ENCODE results near the gene RTKN. TPM values are rescaled to one million over a fixed set of nuclear protein-coding genes. Genes with fewer than 3 reads are reported as not detected.

RTKN gene
- polyA plus RNA-seq, 2 of the 4 experiments (the other 2 are of a cell fraction) = 15.1 to 20.1 TPM

GRCh38 chr2:74420006-74420405 is 21.7 kb downstream of the RTKN start:
- ChIA-PET POLR2A (interaction anchor here (0.7 to 1.4 kb wide), 2 partner anchors 20 to 591 kb away, joined by 4 to 9 read pairs; no protein-coding TSS in a partner anchor), CTCF (interaction anchor here (1.5 kb wide), 1 partner anchor 31 kb away, joined by 3 read pairs; no protein-coding TSS in a partner anchor)
- TF ChIP-seq ZC3H11A (IDR thresholded peaks at IDR 0.05) (no peak), RFX5 (IDR thresholded peaks at IDR 0.05) (no peak), SMC3 (IDR thresholded peaks at IDR 0.05) (no peak), CBX2 (IDR thresholded peaks at IDR 0.05; ENCODE audit: borderline replicate concordance, low read depth) (no peak), ELK1 (IDR thresholded peaks at IDR 0.05; ENCODE audit: low read depth, low read length) (no peak), MAZ (IDR thresholded peaks at IDR 0.05; ENCODE audit: borderline replicate concordance, low read depth, low read length) (no peak), CHD2 (IDR thresholded peaks at IDR 0.05; ENCODE audit: low read length, partially characterized antibody) (no peak)
- H3K27ac ChIP-seq = no peak overlapping the region
- ATAC-seq = no peak
- no peak for FAIRE-seq
- no peak overlapping the region for H3K4me3 ChIP-seq
- 88% methylated on average over 2 of the region's 2 CpGs for WGBS (ENCODE audit: missing lambda C conversion rate)
- DNase-seq (ENCODE audit: low read depth in 1 of 2, low spot score in 1 of 2) = no peak
- no peak overlapping the region; the same call in 2 of the 3 replicates for H3K4me2 ChIP-seq
- H3K9me3 ChIP-seq = no peaks in the 10 kb centered on the region
- peaks cover 6% of the 10 kb centered on the region; the same call in 1 of the 3 replicates for H3K4me1 ChIP-seq

GRCh38 chr2:74419345-74419744 is 22.4 kb downstream of the RTKN start:
- H3K9me3 ChIP-seq = no peaks in the 10 kb centered on the region
- TF ChIP-seq EP300 (IDR thresholded peaks at IDR 0.05) (no peak), HEYL (CRISPR knock-in tag; IDR thresholded peaks at IDR 0.05) (no peak), MAZ (IDR thresholded peaks at IDR 0.05; ENCODE audit: borderline replicate concordance, low read depth, low read length) (no peak), POLR2A (IDR thresholded peaks at IDR 0.05; ENCODE audit: low read length) (no peak), HOXB13 (CRISPR knock-in tag; IDR thresholded peaks at IDR 0.05; ENCODE audit: low read depth) (no peak), EHF (CRISPR knock-in tag; IDR thresholded peaks at IDR 0.05) (no peak), HDAC2 (IDR thresholded peaks at IDR 0.05) (no peak), RNF2 (IDR thresholded peaks at IDR 0.05; ENCODE audit: borderline replicate concordance, low read depth) (no peak), BHLHE40 (IDR thresholded peaks at IDR 0.05; ENCODE audit: low read depth, low read length) (no peak), RFX5 (IDR thresholded peaks at IDR 0.05) (no peak), FOSL2 (IDR thresholded peaks at IDR 0.05) (no peak), FOSL2 (CRISPR knock-in tag; IDR thresholded peaks at IDR 0.05) (no peak), JUN (IDR thresholded peaks at IDR 0.05) (no peak), HOXB5 (CRISPR knock-in tag; IDR thresholded peaks at IDR 0.05) (no peak), PBX3 (IDR thresholded peaks at IDR 0.05) (no peak)
- peaks cover 6% of the 10 kb centered on the region; the same call in 1 of the 3 replicates for H3K4me1 ChIP-seq
- ATAC-seq (no peak), FAIRE-seq (no peak), DNase-seq (ENCODE audit: low read depth in 1 of 2, low spot score in 1 of 2) (no peak)
- POLR2A ChIA-PET = no interaction called here
- WGBS (ENCODE audit: missing lambda C conversion rate) = 87% methylated on average over 1 of the region's 1 CpG
- no peak overlapping the region for H3K27ac ChIP-seq
- H3K4me2 ChIP-seq = no peak overlapping the region
- H3K4me3 ChIP-seq = no peak overlapping the region
- CTCF ChIA-PET = interaction anchor here (1.2 to 1.7 kb wide), 2 partner anchors 10 to 19 kb away, joined by 3 to 5 read pairs; no protein-coding TSS in a partner anchor

GRCh38 chr2:74418312-74418711 is 23.4 kb downstream of the RTKN start:
- ChIA-PET CTCF (interaction anchor here (0.6 to 1.7 kb wide), 3 partner anchors 9 to 36 kb away, joined by 3 to 5 read pairs (median 3); no protein-coding TSS in a partner anchor), POLR2A (no interaction called here)
- FAIRE-seq (no peak), DNase-seq (ENCODE audit: low read depth in 1 of 2, low spot score in 1 of 2) (no peak), ATAC-seq (no peak)
- 88% methylated on average over 27 of the region's 27 CpGs for WGBS (ENCODE audit: missing lambda C conversion rate)
- Histone ChIP-seq H3K4me2 (no peak overlapping the region), H3K4me1 (peaks cover 6% of the 10 kb centered on the region; the same call in 1 of the 3 replicates), H3K27ac (no peak overlapping the region), H3K4me3 (no peak overlapping the region), H3K9me3 (no peaks in the 10 kb centered on the region)
- no peak for TF ChIP-seq POLR2A (IDR thresholded peaks at IDR 0.05; ENCODE audit: low read length)

GRCh38 chr2:74417763-74418162 is 24.0 kb downstream of the RTKN start:
- Histone ChIP-seq H3K4me1 (peaks cover 6% of the 10 kb centered on the region; the same call in 1 of the 3 replicates), H3K9me3 (no peaks in the 10 kb centered on the region), H3K4me3 (no peak overlapping the region), H3K4me2 (no peak overlapping the region), H3K27ac (no peak overlapping the region)
- WGBS (ENCODE audit: missing lambda C conversion rate) = 91% methylated on average over 5 of the region's 6 CpGs
- ChIA-PET CTCF (interaction anchor here (1.7 kb wide), 1 partner anchor 17 kb away, joined by 5 read pairs; no protein-coding TSS in a partner anchor), POLR2A (no interaction called here)
- no peak for ATAC-seq
- no peak for FAIRE-seq
- DNase-seq (ENCODE audit: low read depth in 1 of 2, low spot score in 1 of 2) = no peak
- TF ChIP-seq ATOH8 (CRISPR knock-in tag; IDR thresholded peaks at IDR 0.05; ENCODE audit: low read depth) = no peak
- no peak for TF ChIP-seq JUNB (IDR thresholded peaks at IDR 0.05)
- no peak for TF ChIP-seq ZC3H11A (IDR thresholded peaks at IDR 0.05)
- no peak for TF ChIP-seq EP300 (IDR thresholded peaks at IDR 0.05)
- no peak for TF ChIP-seq GATA3 (IDR thresholded peaks at IDR 0.05; ENCODE audit: borderline replicate concordance)
- no peak for TF ChIP-seq RNF2 (IDR thresholded peaks at IDR 0.05; ENCODE audit: borderline replicate concordance, low read depth)
- no peak for TF ChIP-seq HMGXB4 (CRISPR knock-in tag; IDR thresholded peaks at IDR 0.05; ENCODE audit: borderline replicate concordance)
- no peak for TF ChIP-seq HOXB5 (CRISPR knock-in tag; IDR thresholded peaks at IDR 0.05)
- TF ChIP-seq ESRRA (IDR thresholded peaks at IDR 0.05; ENCODE audit: borderline replicate concordance, low read length) = no peak
- TF ChIP-seq BHLHE40 (IDR thresholded peaks at IDR 0.05; ENCODE audit: low read depth, low read length) = no peak
- TF ChIP-seq KDM1A (IDR thresholded peaks at IDR 0.05; ENCODE audit: low read depth) = no peak
- TF ChIP-seq MAFK (IDR thresholded peaks at IDR 0.05; ENCODE audit: partially characterized antibody) = no peak
- no peak for TF ChIP-seq MAZ (IDR thresholded peaks at IDR 0.05; ENCODE audit: borderline replicate concordance, low read depth, low read length)
- no peak for TF ChIP-seq POLR2A (IDR thresholded peaks at IDR 0.05; ENCODE audit: low read length)
- TF ChIP-seq HOXB13 (CRISPR knock-in tag; IDR thresholded peaks at IDR 0.05; ENCODE audit: low read depth) = no peak

All from A549 (cell line).